ENCODE measurements around the gene MPLKIP. TPM values are rescaled to one million over a fixed set of nuclear protein-coding genes. Genes with fewer than 3 reads are reported as not detected.
"Not testable (repeated sequence)": the region's sequence is repeated elsewhere in the genome, so short reads cannot be mapped to it uniquely, and the experiment has no call there.

MPLKIP gene
- polyA plus RNA-seq, 2 of the 4 experiments (the other 2 are of a cell fraction) = 32.2 to 46.0 TPM

DNA sequence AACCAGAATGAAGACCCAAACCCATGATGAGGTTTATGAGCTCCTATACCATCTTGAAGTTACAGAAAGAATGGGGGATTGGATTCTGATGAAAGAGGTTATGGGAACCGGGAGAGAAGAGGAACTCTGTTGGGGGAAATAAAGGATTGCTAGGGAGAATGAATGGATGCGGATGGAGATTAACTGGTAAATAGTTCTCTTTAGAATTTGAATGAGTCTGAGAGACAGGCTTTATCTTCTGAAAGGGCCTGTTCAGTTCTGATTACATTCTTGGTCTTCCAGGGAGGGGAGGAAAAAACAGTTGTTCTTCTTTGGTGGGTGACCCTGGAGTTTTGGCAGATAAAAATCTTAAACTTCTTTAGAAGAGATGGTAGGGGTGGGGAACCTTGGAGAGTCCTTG is 14.2 kb upstream of the MPLKIP start:
- H3K9me3 ChIP-seq = no peaks in the 10 kb centered on the region
- CTCF ChIA-PET = no interaction called here
- FAIRE-seq (no peak), ATAC-seq (no peak), DNase-seq (ENCODE audit: low read depth in 1 of 2, low spot score in 1 of 2) (no peak)
- no peak overlapping the region for H3K27ac ChIP-seq
- H3K4me2 ChIP-seq = no peak overlapping the region
- 68% methylated on average over 2 of the region's 2 CpGs for WGBS (ENCODE audit: missing lambda C conversion rate)
- TF ChIP-seq CHD4 (IDR thresholded peaks at IDR 0.05; ENCODE audit: borderline replicate concordance) = no peak
- TF ChIP-seq, protein P1, sequence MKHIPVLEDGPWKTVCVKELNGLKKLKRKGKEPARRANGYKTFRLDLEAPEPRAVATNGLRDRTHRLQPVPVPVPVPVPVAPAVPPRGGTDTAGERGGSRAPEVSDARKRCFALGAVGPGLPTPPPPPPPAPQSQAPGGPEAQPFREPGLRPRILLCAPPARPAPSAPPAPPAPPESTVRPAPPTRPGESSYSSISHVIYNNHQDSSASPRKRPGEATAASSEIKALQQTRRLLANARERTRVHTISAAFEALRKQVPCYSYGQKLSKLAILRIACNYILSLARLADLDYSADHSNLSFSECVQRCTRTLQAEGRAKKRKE (CRISPR knock-in tag; IDR thresholded peaks at IDR 0.05; ENCODE audit: low read depth) = no peak
- no peak for TF ChIP-seq ESRRA (IDR thresholded peaks at IDR 0.05; ENCODE audit: borderline replicate concordance, low read length)
- TF ChIP-seq, protein P2, sequence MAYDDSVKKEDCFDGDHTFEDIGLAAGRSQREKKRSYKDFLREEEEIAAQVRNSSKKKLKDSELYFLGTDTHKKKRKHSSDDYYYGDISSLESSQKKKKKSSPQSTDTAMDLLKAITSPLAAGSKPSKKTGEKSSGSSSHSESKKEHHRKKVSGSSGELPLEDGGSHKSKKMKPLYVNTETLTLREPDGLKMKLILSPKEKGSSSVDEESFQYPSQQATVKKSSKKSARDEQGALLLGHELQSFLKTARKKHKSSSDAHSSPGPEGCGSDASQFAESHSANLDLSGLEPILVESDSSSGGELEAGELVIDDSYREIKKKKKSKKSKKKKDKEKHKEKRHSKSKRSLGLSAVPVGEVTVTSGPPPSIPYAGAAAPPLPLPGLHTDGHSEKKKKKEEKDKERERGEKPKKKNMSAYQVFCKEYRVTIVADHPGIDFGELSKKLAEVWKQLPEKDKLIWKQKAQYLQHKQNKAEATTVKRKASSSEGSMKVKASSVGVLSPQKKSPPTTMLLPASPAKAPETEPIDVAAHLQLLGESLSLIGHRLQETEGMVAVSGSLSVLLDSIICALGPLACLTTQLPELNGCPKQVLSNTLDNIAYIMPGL (CRISPR knock-in tag; IDR thresholded peaks at IDR 0.05; ENCODE audit: borderline replicate concordance) = no peak
- TF ChIP-seq NR3C1 (IDR thresholded peaks at IDR 0.05) = no peak
- no peak for TF ChIP-seq SMC3 (IDR thresholded peaks at IDR 0.05)
- no peak for TF ChIP-seq NPAS2 (CRISPR knock-in tag; IDR thresholded peaks at IDR 0.05; ENCODE audit: borderline replicate concordance)
- TF ChIP-seq FOSB (CRISPR knock-in tag; IDR thresholded peaks at IDR 0.05) = no peak
- TF ChIP-seq CHD2 (IDR thresholded peaks at IDR 0.05; ENCODE audit: low read length, partially characterized antibody) = no peak
- no peak for TF ChIP-seq KDM5A (IDR thresholded peaks at IDR 0.05)
- no peak for TF ChIP-seq CEBPB (IDR thresholded peaks at IDR 0.05)
- no peak for TF ChIP-seq KDM1A (IDR thresholded peaks at IDR 0.05; ENCODE audit: low read depth)
- no peak overlapping the region for H3K4me3 ChIP-seq
- POLR2A ChIA-PET = no interaction called here
- H3K4me1 ChIP-seq = no peaks in the 10 kb centered on the region

DNA sequence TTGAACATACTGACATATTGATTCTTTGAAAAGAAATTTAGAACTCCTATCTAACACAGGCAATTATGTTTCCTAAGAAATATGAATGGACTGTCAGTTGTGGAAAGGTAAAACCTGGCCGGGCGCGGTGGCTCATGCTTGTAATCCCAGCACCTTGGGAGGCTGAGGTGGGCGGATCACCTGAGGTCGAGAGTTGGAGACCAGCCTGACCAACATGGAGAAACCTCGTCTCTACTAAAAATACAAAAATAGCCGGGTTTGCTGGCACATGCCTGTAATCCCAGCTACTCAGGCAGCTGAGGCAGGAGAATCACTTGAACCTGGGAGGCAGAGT is 13.8 kb upstream of the MPLKIP start:
- ATAC-seq; H3K27ac ChIP-seq; H3K9me3 ChIP-seq; POLR2A ChIA-PET; CTCF ChIA-PET; H3K4me2 ChIP-seq; DNase-seq (ENCODE audit: low read depth in 1 of 2, low spot score in 1 of 2); H3K4me1 ChIP-seq; FAIRE-seq; H3K4me3 ChIP-seq: not testable (repeated sequence)
- 55% methylated on average over 7 of the region's 7 CpGs for WGBS (ENCODE audit: missing lambda C conversion rate)

DNA sequence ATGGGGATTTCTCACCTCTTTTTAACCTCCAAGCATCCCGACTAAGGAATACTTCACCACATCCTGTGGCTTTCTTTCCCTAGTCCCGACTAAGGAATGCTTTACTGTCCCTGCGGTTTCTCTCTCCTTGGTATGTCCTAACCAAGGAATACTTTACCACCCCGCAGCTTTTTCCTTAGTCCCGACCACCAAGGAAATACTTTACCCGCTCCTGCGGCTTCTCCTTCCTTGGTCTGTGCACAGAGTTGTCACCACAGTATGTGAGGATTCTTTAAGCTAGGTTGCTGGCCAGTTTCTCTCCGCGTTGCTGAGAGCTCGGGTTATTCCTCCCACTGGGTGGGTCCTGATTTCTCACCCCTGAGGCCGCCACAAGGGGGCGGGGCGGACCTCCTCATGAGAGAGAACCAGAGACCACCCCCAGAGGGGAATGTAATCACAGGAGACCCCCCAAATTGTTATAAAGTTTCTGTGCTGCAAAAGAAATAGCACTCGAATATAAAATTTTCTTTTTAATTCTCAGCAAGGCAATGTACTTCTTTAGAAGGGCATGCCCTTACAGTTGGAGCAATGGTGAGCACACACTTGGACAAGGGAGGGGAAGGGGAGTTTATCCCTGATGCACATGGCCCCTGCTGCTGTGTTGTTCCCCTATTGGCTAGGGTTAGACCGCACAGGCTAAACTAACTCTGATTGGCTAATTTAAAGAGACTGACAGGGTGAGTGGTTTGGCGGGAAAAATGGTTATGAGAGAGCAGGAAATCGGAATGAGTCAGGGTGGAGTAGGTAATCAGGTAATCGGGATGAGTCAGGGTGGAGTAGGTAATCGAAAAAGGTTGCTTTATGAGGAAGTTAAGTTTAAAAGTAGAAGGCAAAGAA is 13.2 kb upstream of the MPLKIP start:
- Histone ChIP-seq H3K9me3 (no peaks in the 10 kb centered on the region), H3K4me2 (no peak overlapping the region), H3K4me1 (no peaks in the 10 kb centered on the region), H3K27ac (no peak overlapping the region), H3K4me3 (no peak overlapping the region)
- DNase-seq (ENCODE audit: low read depth in 1 of 2, low spot score in 1 of 2) (no peak), FAIRE-seq (no peak), ATAC-seq (no peak)
- ChIA-PET POLR2A (no interaction called here), CTCF (interaction anchor here (0.5 kb wide), 1 partner anchor 32 kb away, joined by 4 read pairs; no protein-coding TSS in a partner anchor)
- WGBS (ENCODE audit: missing lambda C conversion rate) = 43% methylated on average over 19 of the region's 19 CpGs
- TF ChIP-seq CHD2 (IDR thresholded peaks at IDR 0.05; ENCODE audit: low read length, partially characterized antibody) (no peak), CBX2 (IDR thresholded peaks at IDR 0.05; ENCODE audit: borderline replicate concordance, low read depth) (no peak), HEYL (CRISPR knock-in tag; IDR thresholded peaks at IDR 0.05) (no peak), RAD21 (conservative IDR thresholded peaks at IDR 0.05 in 1 of 2, IDR thresholded peaks at IDR 0.05 in 1 of 2) (no peak), NPAS2 (CRISPR knock-in tag; IDR thresholded peaks at IDR 0.05; ENCODE audit: borderline replicate concordance) (no peak), KDM5A (IDR thresholded peaks at IDR 0.05) (no peak)
- TF ChIP-seq, protein P3, sequence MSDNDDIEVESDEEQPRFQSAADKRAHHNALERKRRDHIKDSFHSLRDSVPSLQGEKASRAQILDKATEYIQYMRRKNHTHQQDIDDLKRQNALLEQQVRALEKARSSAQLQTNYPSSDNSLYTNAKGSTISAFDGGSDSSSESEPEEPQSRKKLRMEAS (IDR thresholded peaks at IDR 0.05) = no peak
- TF ChIP-seq, protein P1 (CRISPR knock-in tag; IDR thresholded peaks at IDR 0.05; ENCODE audit: low read depth) = no peak
- TF ChIP-seq, protein P4, sequence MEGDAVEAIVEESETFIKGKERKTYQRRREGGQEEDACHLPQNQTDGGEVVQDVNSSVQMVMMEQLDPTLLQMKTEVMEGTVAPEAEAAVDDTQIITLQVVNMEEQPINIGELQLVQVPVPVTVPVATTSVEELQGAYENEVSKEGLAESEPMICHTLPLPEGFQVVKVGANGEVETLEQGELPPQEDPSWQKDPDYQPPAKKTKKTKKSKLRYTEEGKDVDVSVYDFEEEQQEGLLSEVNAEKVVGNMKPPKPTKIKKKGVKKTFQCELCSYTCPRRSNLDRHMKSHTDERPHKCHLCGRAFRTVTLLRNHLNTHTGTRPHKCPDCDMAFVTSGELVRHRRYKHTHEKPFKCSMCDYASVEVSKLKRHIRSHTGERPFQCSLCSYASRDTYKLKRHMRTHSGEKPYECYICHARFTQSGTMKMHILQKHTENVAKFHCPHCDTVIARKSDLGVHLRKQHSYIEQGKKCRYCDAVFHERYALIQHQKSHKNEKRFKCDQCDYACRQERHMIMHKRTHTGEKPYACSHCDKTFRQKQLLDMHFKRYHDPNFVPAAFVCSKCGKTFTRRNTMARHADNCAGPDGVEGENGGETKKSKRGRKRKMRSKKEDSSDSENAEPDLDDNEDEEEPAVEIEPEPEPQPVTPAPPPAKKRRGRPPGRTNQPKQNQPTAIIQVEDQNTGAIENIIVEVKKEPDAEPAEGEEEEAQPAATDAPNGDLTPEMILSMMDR (IDR thresholded peaks at IDR 0.05) = no peak
- TF ChIP-seq, protein P5, sequence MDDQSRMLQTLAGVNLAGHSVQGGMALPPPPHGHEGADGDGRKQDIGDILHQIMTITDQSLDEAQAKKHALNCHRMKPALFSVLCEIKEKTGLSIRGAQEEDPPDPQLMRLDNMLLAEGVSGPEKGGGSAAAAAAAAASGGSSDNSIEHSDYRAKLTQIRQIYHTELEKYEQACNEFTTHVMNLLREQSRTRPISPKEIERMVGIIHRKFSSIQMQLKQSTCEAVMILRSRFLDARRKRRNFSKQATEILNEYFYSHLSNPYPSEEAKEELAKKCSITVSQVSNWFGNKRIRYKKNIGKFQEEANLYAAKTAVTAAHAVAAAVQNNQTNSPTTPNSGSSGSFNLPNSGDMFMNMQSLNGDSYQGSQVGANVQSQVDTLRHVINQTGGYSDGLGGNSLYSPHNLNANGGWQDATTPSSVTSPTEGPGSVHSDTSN (IDR thresholded peaks at IDR 0.05) = no peak
- TF ChIP-seq, protein P6, sequence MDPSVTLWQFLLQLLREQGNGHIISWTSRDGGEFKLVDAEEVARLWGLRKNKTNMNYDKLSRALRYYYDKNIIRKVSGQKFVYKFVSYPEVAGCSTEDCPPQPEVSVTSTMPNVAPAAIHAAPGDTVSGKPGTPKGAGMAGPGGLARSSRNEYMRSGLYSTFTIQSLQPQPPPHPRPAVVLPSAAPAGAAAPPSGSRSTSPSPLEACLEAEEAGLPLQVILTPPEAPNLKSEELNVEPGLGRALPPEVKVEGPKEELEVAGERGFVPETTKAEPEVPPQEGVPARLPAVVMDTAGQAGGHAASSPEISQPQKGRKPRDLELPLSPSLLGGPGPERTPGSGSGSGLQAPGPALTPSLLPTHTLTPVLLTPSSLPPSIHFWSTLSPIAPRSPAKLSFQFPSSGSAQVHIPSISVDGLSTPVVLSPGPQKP (IDR thresholded peaks at IDR 0.05; ENCODE audit: low read depth, low read length) = no peak
- TF ChIP-seq, protein P2 (CRISPR knock-in tag; IDR thresholded peaks at IDR 0.05; ENCODE audit: borderline replicate concordance) = no peak

Measured in A549 (cell line).